ENCODE results near the gene LRRC4C.

- no peak for TF ChIP-seq CTCF (IDR thresholded peaks at IDR 0.05)
- no peak for TF ChIP-seq EP300 (IDR thresholded peaks at IDR 0.05)
These were observed 412.2 kb downstream of the LRRC4C start for GRCh38 chr11:41047229-41047628.
